D721Med (cell line): ENCODE results near the gene EXOC4.

Experiments
- DNase-seq: peaks from one replicate; pipeline ENCODE4 v3.0.0; 2011; ENCODE audit warnings: low spot score; ENCODE audit not compliant: insufficient read length
- FAIRE-seq: peaks from 2 replicates; lab custom pipeline; 2011; peaks lifted over from hg19 to GRCh38; lab: Jason Lieb, UNC
- CTCF ChIP-seq: IDR thresholded peaks from 2 replicates; pipeline ENCODE4 v1.5.1; 2012; ENCODE audit warnings: mild to moderate bottlenecking, control low read depth; ENCODE audit not compliant: insufficient read depth; ENCODE audit errors: missing control alignments

EXOC4 gene

GRCh38 chr7:133535308-133535707 is 282.4 kb downstream of the EXOC4 start:
- no peak for TF ChIP-seq CTCF
- no peak for DNase-seq
- FAIRE-seq, result peak; percentile 87

- DNase-seq (no peak), FAIRE-seq (no peak)
- no peak for TF ChIP-seq CTCF
Observed at GRCh38 chr7:133536450-133536849, 283.6 kb downstream of the EXOC4 start.

- FAIRE-seq, result no peak
- no peak for TF ChIP-seq CTCF
Observed at GRCh38 chr7:133539016-133539415, 286.1 kb downstream of the EXOC4 start.

GRCh38 chr7:133540096-133540860 is 287.4 kb downstream of the EXOC4 start:
- DNase-seq (no peak), FAIRE-seq (no peak)
- TF ChIP-seq CTCF, result no peak

More at GRCh38 chr7:133539016-133539415, 286.1 kb downstream of the EXOC4 start:
- no peak for DNase-seq

- no peak for DNase-seq
Observed at GRCh38 chr7:133542209-133542780, 289.4 kb downstream of the EXOC4 start.

GRCh38 chr7:133543657-133544056 is 290.8 kb downstream of the EXOC4 start:
- no peak for FAIRE-seq
- no peak for DNase-seq
- TF ChIP-seq CTCF, result no peak

More at GRCh38 chr7:133542209-133542780, 289.4 kb downstream of the EXOC4 start:
- no peak for FAIRE-seq
- no peak for TF ChIP-seq CTCF

GRCh38 chr7:133545618-133546017 is 292.7 kb downstream of the EXOC4 start:
- FAIRE-seq, result no peak
- TF ChIP-seq CTCF, result no peak
- DNase-seq, result no peak
